NCI-H2107 (cell line): ENCODE results near the gene CARD19.

ENCODE experiments used
- DNase-seq: peaks from one replicate; lab custom pipeline; 2025; lab: John Stamatoyannopoulos, UW

The CARD19 gene

GRCh38 chr9:93161786-93162562, 66.0 kb downstream of the CARD19 start:
- DNase-seq = no peak
